Omental fat pad (tissue), 4 donors: ENCODE measurements around the gene RIOK1. TPM values are rescaled to one million over a fixed set of nuclear protein-coding genes. Genes with fewer than 3 reads are reported as not detected.
"Not testable (repeated sequence)": the region's sequence is repeated elsewhere in the genome, so short reads cannot be mapped to it uniquely, and the experiment has no call there.

ENCODE experiments used
- ATAC-seq: fragments of 150-250 bp; one replicate; pipeline ENCODE4 v1.9.1; 2016; ENCODE audit warnings: mild to moderate bottlenecking, moderate library complexity; ENCODE audit not compliant: low FRiP score
- DNase-seq: peaks from one replicate; pipeline ENCODE4 v3.0.0-alpha.2; 2019; ENCODE audit warnings: low spot score
- total RNA-seq, 4 donors: library from RNA; depleted of rRNA; stranded (reverse); fragments of >200 nt; gene quantifications; one replicate each; pipeline ENCODE4 v1.1.0, GENCODE V29; 2016
- TF ChIP-seq, protein P1 (sequence below), 3 donors: fragments of 450-650 bp; IDR thresholded peaks; one replicate each; pipeline ENCODE4 v1.5.1; 2016 to 2017; ENCODE audit warnings: antibody characterized with exemption in 3 of 3, mild to moderate bottlenecking in 3 of 3, moderate library complexity in 2 of 3

Gene RIOK1
- 10 to 100 TPM; 18.1 to 44.8 (median 23.7) TPM for total RNA-seq

DNA sequence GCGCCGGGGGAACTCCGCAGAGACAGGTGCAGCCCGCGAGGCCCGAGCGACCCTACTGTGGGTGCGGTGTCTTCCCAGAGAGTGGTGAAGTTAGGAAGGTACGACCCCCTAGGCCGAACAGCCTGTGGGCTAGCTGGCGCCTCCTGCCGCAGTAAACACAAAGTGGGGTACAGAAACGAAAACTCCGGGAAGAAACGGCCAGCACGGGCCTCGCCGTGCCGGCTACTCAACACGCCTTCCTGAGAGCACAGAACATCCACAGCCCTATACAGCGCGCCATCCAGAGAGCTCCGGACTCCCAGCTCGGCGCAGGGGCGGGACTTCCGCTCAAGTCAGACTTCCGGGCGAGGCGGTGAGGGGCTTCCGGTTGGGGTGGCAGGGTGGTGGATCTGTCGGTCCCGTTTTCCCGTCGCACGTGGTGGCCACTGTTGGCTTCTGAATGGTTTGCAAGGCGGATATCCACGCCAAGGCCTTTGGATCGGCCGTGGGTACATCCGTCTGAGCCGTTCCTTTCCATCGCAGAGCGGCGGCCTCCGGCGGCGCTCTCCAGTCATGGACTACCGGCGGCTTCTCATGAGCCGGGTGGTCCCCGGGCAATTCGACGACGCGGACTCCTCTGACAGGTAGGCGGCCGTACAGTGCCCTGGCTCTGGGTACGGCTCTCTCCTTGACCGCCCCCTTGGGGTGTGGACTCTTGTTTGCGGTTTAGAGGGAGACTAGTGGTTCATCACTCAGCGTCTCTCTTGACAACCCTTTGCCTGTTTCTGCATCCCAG is at the start of gene RIOK1, which contains the start of gene CAGE1:
Gene RIOK1, plus strand, starts transcription at position 358 of the 775 bp plus-strand sequence. Its CDS starts 195 bp downstream, at position 553.
Gene CAGE1, minus strand, starts transcription at position 292 of the 775 bp plus-strand sequence. CDS start 2,569 bp downstream, outside the sequence.
- peak; percentile 88 for DNase-seq
- ATAC-seq: peak; percentile 99

DNA sequence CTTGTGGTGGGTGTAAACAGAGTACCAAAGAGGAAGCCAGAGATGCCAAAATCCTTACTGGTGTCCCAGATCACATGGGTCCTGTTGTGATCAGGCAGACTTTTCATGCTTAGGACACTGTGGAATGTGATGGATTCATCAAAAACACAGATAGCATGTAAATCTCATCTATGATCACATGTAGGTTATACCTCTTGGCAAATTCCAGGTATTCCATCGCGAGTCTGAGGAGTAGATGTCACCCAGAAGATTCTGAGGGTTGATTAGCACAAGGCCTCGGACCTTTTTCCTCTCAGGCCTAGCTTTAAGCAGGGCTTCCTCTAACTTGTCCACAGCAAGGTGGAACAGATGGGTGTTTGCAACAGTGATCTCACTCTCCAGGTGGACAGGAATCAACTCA is 48.3 kb upstream of the RIOK1 start:
- TF ChIP-seq, protein P1, sequence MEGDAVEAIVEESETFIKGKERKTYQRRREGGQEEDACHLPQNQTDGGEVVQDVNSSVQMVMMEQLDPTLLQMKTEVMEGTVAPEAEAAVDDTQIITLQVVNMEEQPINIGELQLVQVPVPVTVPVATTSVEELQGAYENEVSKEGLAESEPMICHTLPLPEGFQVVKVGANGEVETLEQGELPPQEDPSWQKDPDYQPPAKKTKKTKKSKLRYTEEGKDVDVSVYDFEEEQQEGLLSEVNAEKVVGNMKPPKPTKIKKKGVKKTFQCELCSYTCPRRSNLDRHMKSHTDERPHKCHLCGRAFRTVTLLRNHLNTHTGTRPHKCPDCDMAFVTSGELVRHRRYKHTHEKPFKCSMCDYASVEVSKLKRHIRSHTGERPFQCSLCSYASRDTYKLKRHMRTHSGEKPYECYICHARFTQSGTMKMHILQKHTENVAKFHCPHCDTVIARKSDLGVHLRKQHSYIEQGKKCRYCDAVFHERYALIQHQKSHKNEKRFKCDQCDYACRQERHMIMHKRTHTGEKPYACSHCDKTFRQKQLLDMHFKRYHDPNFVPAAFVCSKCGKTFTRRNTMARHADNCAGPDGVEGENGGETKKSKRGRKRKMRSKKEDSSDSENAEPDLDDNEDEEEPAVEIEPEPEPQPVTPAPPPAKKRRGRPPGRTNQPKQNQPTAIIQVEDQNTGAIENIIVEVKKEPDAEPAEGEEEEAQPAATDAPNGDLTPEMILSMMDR (IDR thresholded peaks at IDR 0.05): no peak
- DNase-seq: no peak
- ATAC-seq: no peak

More for the DNA sequence above, at the start of gene RIOK1, which contains the start of gene CAGE1:
- TF ChIP-seq, protein P1 (IDR thresholded peaks at IDR 0.05): no peak

DNA sequence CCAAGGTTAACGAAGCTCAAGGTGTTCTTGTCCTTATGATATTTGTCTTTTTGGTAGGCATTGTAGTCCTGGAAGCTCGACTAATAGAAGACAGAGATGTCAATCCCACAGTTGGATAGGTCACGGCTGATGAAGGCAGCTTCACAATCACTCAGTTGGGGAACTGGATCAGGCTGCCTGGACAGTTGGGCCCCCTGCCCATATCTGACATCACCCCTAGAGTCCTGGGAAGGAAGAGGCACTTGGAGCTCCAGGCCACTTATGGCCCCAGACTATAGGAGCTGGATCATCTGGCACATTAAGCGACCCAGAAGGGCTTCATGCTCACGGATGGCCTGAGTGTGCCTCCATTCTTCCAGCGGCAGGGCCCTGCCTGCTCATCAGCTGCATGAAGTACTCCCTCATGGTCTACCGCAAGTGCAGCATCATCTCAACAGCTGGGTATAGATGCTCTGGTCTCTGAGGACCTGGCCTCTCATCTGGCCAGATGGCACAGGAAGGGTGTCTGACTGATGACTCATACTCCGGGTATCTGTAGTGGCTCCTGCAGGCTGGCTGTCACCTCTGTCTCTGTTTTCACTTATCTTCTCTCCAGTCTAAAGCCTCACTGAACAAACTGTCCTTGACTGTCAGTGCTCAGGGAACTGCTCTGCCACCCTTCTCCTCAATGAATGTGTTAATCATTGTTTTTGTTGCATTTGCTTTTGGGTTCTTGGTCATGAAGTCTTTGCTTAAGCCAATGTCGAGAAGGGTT is 47.4 kb upstream of the RIOK1 start:
- DNase-seq (no peak), ATAC-seq (no peak)
- TF ChIP-seq, protein P1 (IDR thresholded peaks at IDR 0.05): no peak

DNA sequence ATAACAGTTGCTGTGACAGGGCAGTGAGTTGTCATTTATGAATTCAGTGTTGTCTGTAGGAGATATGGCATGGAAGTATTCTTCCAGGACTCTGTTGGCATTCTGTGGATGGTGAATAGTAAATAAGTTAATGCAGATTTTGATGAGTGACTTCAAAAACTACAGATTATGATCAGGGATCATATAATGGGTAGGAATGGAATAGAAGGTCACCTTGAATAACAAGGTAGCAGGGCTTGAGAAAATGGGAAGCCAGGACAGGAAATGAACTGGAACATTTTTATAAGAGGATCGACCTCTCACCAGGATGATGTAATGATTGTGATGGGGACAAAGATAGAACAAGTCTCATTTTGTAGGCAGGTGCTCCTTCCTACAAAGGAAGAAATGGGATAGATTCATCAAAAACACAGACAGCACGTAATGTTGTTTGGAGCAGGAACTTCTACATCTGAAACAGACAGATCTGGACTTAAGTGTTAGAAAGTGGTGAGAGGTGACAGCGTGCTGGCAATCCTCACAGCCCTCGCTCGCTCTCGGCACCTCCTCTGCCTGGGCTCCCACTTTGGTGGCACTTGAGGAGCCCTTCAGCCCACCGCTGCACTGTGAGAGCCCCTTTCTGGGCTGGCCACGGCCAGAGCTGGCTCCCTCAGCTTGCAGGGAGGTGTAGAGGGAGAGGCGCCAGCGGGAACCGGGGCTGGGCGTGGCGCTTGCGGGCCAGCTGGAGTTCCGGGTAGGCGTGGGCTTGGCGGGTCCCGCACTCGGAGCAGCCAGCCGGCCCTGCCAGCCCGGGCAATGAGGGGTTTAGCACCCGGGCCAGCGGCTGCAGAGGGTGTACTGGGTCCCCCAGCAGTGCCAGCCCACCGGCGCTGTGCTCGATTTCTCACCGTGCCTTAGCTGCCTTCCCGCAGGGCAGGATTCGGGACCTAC is 45.8 kb upstream of the RIOK1 start:
- ATAC-seq (no peak), DNase-seq (no peak)
- TF ChIP-seq, protein P1 (IDR thresholded peaks at IDR 0.05): no peak

DNA sequence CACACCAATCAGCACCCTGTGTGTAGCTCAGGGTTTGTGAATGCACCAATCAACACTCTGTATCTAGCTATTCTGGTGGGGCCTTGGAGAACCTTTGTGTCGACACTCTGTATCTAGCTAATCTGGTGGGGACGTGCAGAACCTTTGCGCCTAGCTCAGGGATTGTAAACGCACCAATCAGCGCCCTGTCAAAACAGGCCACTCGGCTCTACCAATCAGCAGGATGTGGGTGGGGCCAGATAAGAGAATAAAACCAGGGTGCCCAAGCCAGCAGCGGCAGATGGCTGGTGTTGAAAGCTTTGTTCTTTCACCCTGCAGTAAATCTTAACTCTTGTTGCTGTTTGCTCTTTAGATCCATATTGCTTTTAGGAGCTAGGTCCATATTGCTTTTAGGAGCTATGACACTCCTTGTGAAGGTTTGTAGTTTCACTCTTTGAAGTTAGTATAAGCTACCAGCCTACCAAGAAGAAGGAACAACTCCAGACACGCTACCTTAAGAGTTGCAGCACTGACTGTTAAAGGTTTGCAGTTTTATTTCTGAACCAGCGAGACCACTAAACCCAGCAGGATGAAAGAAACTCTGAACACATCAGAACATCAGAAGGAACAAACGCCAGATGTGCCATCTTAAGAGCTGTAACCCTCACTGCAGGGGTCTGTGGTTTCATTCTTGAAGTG is 44.7 kb upstream of the RIOK1 start:
- ATAC-seq, DNase-seq: not testable (repeated sequence)

DNA sequence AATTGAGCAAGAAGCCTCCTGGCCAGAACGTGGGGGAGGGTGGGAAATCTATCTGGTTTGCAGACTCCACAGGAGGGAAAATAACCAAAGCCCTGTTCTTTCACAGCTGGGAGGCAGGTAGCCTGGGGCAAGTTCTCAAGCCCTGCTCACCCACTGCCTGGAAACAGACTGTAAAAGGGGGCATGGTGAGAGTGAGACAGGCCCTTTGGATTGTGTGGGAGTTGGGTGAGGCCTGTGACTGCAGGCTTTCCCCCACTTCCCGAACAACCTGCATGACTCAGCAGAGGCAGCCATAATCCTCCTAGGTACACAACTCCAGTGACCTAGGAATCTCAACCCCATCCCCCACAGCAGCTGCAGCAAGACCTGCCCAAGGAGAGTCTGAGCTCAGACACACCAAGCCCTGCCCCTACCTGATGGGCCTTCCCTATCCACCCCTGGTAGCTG is 42.0 kb upstream of the RIOK1 start:
- DNase-seq, ATAC-seq: not testable (repeated sequence)

DNA sequence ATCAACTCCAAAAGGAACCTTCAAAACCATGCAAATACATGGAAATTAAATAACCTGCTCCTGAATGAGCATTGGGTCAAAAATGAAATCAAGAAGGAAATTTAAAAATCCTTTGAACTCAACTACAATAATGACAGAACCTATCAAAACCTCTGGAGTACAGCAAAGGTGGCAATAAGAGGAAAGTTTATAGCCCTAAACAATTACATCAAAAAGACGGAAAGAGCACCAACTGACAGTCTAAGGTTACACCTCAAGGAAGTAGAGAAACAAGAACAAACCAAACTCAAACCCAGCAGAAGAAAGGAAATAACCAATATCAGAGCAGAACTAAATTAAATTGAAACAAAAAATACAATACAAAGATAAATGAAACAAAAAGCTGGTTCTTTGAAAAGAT is 39.0 kb upstream of the RIOK1 start:
- DNase-seq, ATAC-seq: not testable (repeated sequence)

DNA sequence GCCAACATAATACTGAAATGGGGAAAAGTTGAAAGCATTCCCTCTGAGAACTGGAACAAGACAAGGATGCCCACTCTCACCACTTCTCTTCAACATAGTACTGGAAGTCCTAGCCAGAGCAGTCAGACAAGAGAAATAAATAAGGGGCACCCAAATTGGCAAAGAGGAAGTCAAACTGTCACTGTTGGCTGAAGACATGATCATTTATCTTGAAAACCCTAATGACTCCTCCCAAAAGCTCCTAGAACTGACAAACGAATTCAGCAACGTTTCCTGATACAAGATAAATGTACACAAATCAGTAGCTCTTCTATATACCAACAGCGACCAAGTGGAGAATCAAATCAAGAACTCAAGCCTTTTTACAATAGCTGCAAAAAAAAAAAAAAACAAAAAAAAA is 37.7 kb upstream of the RIOK1 start:
- DNase-seq, ATAC-seq: not testable (repeated sequence)
